HUES48 (cell line): ENCODE data around the gene PCDHB10.
"Not testable (repeated sequence)": the region's sequence is repeated elsewhere in the genome, so short reads cannot be mapped to it uniquely, and the experiment has no call there.

Source experiments
- H3K27ac ChIP-seq: one replicate; pipeline ENCODE4 v1.7.0; 2013; ENCODE audit warnings: low read depth, low read length, inconsistent platforms
- H3K27me3 ChIP-seq: 2 replicates; pipeline ENCODE4 v1.6.1; 2013; ENCODE audit warnings: mild to moderate bottlenecking, low read length; ENCODE audit not compliant: control insufficient read depth, insufficient read depth
- H3K36me3 ChIP-seq: 2 replicates; pipeline ENCODE4 v1.6.1; 2013; ENCODE audit warnings: low read length; ENCODE audit not compliant: control insufficient read depth, insufficient read depth
- H3K4me1 ChIP-seq: 2 replicates; pipeline ENCODE4 v1.6.1; 2013; ENCODE audit warnings: mild to moderate bottlenecking, low read length; ENCODE audit not compliant: control insufficient read depth, insufficient read depth
- H3K4me3 ChIP-seq: 2 replicates; pipeline ENCODE4 v1.5.1; 2013; ENCODE audit warnings: mild to moderate bottlenecking, low read depth, low read length
- H3K9ac ChIP-seq: 2 replicates; pipeline ENCODE4 v1.6.1; 2013; ENCODE audit warnings: mild to moderate bottlenecking, low read depth, low read length, moderate library complexity
- H3K9me3 ChIP-seq: 2 replicates; pipeline ENCODE4 v1.6.1; 2013; ENCODE audit warnings: low read length; ENCODE audit not compliant: control insufficient read depth, insufficient read depth

The PCDHB10 gene

DNA sequence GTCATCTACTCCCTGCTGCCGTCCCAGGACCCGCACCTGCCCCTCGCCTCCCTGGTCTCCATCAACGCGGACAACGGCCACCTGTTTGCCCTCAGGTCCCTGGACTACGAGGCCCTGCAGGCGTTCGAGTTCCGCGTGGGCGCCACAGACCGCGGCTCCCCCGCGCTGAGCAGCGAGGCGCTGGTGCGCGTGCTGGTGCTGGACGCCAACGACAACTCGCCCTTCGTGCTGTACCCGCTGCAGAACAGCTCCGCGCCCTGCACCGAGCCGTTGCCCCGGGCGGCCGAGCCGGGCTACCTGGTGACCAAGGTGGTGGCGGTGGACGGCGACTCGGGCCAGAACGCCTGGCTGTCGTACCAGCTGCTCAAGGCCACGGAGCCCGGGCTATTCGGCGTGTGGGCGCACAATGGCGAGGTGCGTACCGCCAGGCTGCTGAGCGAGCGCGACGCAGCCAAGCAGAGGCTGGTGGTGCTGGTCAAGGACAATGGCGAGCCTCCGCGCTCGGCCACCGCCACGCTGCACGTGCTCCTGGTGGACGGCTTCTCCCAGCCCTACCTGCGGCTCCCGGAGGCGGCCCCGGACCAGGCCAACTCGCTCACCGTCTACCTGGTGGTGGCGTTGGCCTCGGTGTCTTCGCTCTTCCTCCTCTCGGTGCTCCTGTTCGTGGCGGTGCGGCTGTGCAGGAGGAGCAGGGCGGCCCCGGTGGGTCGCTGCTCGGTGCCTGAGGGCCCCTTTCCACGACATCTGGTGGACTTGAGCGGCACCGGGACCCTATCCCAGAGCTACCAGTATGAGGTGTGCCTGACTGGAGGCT, 17.7 kb upstream of the PCDHB10 start:
- not testable (repeated sequence) for H3K27me3 ChIP-seq, H3K4me3 ChIP-seq, H3K4me1 ChIP-seq, H3K9ac ChIP-seq, H3K27ac ChIP-seq, H3K36me3 ChIP-seq
- peaks cover 14% of the 10 kb centered on the region for H3K9me3 ChIP-seq

DNA sequence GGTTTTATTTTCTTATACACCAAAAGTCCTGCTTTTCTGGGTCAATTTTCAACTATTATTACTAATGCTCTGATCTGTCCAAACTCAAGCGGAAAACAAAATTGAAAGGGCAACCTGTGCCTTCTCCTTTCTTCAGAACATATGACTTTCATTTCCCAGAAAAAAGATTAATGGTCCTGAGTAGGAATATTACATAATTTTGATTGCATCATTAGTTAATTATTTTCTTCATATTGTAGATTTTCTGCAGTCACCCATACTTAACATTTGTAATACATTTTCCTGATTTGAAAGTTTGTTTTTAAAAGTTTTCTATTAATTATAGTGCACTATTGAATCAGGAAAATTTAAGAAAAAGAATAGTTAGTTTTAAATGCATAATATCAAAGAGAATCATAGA, 16.2 kb upstream of the PCDHB10 start:
- Histone ChIP-seq H3K27me3 (no peaks in the 10 kb centered on the region), H3K36me3 (no peaks in the 10 kb centered on the region), H3K9ac (no peak overlapping the region), H3K27ac (no peak overlapping the region), H3K4me1 (no peaks in the 10 kb centered on the region), H3K9me3 (peaks cover 14% of the 10 kb centered on the region), H3K4me3 (no peak overlapping the region)

DNA sequence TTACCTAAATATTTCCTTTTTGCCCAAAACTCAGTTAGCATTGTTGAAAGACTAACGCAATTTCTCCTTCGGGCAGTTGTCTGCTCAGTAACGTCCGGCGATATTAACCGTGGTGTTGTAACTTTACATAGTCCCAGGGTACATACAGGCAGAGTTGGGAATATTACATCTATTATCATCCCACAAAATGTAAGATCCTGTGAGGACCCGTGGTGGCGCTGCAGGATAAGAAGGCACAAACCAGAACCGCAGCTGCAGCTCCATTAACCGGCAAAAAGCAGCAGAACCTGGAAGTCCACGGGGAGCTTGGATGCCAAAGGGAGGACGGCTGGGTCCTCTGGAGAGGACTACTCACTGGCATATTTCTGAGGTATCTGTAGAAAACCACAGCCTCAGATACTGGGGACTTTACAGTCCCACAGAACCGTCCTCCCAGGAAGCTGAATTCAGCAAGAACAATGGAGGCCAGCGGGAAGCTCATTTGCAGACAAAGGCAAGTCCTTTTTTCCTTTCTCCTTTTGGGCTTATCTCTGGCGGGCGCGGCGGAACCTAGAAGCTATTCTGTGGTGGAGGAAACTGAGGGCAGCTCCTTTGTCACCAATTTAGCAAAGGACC, 14.5 kb upstream of the PCDHB10 start, which contains the start of gene PCDHB8:
Gene PCDHB8, plus strand, starts transcription at position 214 of the 615 bp plus-strand sequence. Its CDS starts 245 bp downstream, at position 459.
- not testable (repeated sequence) for H3K36me3 ChIP-seq, H3K27me3 ChIP-seq, H3K4me3 ChIP-seq, H3K9ac ChIP-seq, H3K27ac ChIP-seq, H3K4me1 ChIP-seq
- peaks cover 14% of the 10 kb centered on the region for H3K9me3 ChIP-seq

DNA sequence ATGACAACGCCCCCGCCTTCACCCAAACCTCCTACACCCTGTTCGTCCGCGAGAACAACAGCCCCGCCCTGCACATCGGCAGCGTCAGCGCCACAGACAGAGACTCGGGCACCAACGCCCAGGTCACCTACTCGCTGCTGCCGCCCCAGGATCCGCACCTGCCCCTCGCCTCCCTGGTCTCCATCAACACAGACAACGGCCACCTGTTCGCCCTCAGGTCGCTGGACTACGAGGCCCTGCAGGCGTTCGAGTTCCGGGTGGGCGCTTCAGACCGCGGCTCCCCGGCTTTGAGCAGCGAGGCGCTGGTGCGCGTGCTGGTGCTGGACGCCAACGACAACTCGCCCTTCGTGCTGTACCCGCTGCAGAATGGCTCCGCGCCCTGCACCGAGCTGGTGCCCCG, 12.8 kb upstream of the PCDHB10 start:
- peaks cover 17% of the 10 kb centered on the region for H3K9me3 ChIP-seq
- H3K36me3 ChIP-seq, H3K9ac ChIP-seq, H3K27me3 ChIP-seq, H3K4me3 ChIP-seq, H3K27ac ChIP-seq, H3K4me1 ChIP-seq: not testable (repeated sequence)

DNA sequence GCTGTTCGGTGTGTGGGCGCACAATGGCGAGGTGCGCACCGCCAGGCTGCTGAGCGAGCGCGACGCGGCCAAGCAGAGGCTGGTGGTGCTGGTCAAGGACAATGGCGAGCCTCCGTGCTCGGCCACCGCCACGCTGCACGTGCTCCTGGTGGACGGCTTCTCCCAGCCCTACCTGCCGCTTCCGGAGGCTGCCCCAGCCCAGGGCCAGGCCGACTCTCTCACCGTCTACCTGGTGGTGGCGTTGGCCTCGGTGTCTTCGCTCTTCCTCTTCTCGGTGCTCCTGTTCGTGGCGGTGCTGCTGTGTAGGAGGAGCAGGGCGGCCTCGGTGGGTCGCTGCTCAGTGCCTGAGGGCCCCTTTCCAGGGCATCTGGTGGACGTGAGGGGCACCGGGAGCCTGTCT, 12.3 kb upstream of the PCDHB10 start:
- H3K27ac ChIP-seq, H3K36me3 ChIP-seq, H3K4me3 ChIP-seq, H3K27me3 ChIP-seq, H3K9ac ChIP-seq, H3K4me1 ChIP-seq: not testable (repeated sequence)
- peaks cover 14% of the 10 kb centered on the region for H3K9me3 ChIP-seq

DNA sequence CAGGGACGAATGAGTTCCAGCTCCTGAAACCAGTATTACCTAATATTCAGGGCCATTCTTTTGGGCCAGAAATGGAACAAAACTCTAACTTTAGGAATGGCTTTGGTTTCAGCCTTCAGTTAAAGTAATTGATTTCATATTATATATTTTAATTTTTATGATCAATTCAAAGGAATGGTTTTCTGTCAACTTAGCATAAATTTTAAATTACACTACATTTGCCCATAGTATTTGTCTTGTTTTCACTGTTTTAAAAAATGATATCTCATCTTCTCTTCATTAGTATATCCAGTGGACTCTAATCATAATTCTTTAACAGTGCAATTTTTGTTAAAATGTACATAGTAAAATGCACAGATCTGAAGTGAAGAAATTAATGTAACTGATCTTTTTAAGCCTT, 11.8 kb upstream of the PCDHB10 start:
- no peak overlapping the region for H3K4me3 ChIP-seq
- H3K4me1 ChIP-seq, result no peaks in the 10 kb centered on the region
- H3K27ac ChIP-seq, result no peak overlapping the region
- no peaks in the 10 kb centered on the region for H3K27me3 ChIP-seq
- H3K9ac ChIP-seq, result no peak overlapping the region
- H3K9me3 ChIP-seq, result peaks cover 11% of the 10 kb centered on the region; the same call in 1 of the 2 replicates
- no peaks in the 10 kb centered on the region for H3K36me3 ChIP-seq

DNA sequence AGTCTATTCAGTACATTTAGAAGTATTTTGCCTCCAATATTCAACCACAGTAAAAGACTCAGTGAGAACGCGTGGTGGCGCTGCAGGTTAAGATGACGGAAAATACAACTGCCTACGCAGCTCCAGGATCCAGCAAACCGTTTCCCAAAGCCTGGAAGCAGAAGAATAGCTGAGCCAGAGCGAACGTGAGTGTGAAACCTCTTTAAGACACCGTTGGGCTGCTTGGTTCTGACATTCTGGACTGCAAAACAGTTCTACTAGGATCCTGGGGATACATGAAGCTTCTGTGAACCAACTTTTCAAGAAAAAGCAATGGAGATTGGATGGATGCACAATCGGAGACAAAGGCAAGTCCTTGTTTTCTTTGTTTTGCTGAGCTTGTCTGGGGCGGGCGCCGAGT, 9.9 kb upstream of the PCDHB10 start, which contains the start of gene PCDHB16:
Gene PCDHB16, plus strand, starts transcription at position 140 of the 400 bp plus-strand sequence. Its CDS starts 173 bp downstream, at position 313.
- Histone ChIP-seq H3K9ac (no peak within 1 kb of the TSS), H3K4me3 (peak within 1 kb of the TSS; percentile 42; the same call in 1 of the 2 replicates)

DNA sequence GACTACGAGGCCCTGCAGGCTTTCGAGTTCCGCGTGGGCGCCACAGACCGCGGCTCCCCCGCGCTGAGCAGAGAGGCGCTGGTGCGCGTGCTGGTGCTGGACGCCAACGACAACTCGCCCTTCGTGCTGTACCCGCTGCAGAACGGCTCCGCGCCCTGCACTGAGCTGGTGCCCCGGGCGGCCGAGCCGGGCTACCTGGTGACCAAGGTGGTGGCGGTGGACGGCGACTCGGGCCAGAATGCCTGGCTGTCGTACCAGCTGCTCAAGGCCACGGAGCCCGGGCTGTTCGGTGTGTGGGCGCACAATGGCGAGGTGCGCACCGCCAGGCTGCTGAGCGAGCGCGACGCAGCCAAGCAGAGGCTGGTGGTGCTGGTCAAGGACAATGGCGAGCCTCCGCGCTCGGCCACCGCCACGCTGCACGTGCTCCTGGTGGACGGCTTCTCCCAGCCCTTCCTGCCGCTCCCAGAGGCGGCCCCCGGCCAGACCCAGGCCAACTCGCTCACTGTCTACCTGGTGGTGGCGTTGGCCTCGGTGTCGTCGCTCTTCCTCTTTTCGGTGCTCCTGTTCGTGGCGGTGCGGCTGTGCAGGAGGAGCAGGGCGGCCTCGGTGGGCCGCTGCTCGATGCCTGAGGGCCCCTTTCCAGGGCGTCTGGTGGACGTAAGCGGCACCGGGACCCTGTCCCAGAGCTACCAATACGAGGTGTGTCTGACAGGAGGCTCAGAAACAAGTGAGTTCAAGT, 7.9 kb upstream of the PCDHB10 start:
- not testable (repeated sequence) for H3K4me3 ChIP-seq, H3K4me1 ChIP-seq, H3K9ac ChIP-seq, H3K9me3 ChIP-seq, H3K36me3 ChIP-seq, H3K27ac ChIP-seq, H3K27me3 ChIP-seq

More for the DNA sequence above, 9.9 kb upstream of the PCDHB10 start, which contains the start of gene PCDHB16:
- 0 out of 2 replicates have a peak, but pooled peaks cover 2% of the 10 kb centered on the region for H3K4me1 ChIP-seq
- H3K27ac ChIP-seq, result no peak within 1 kb of the TSS
- H3K9me3 ChIP-seq, result peaks cover 11% of the 10 kb centered on the region; the same call in 1 of the 2 replicates
- H3K36me3 ChIP-seq, result no peaks in the 10 kb centered on the region
- H3K27me3 ChIP-seq, result no peaks in the 10 kb centered on the region

DNA sequence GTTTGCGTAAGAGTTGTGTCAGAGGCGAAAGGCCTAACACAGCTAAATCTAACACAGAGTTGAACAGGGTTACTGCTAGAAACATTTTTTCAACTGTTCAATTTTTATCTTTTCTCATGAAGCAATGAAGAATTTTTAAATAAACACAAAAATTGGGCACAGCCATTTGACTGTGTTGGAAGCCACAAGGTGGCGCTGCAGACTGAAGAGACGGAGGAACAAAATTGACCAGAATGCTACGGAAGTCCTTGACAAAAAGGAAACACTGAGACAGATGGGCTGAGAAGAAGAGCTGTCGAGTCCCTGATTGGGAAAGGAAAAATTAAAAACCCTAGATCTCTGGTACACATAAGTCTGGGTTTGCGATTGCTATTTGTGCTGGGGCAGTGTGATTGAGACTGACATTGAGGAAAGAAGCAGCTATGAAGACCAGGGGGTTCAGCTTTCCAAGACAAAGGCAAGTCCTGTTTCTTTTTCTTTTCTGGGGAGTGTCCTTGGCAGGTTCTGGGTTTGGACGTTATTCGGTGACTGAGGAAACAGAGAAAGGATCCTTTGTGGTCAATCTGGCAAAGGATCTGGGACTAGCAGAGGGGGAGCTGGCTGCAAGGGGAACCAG, 5.1 kb upstream of the PCDHB10 start, which contains the start of gene PCDHB9:
Gene PCDHB9, plus strand, starts transcription at position 265 of the 616 bp plus-strand sequence. Its CDS starts 158 bp downstream, at position 423.
- H3K4me3 ChIP-seq, result peak within 1 kb of the TSS; percentile 41
- H3K36me3 ChIP-seq, result no peaks in the 10 kb centered on the region
- no peaks in the 10 kb centered on the region for H3K27me3 ChIP-seq
- H3K27ac ChIP-seq, result no peak within 1 kb of the TSS
- H3K4me1 ChIP-seq, result 0 out of 2 replicates have a peak, but pooled peaks cover 2% of the 10 kb centered on the region
- peaks cover 3% of the 10 kb centered on the region; the same call in 1 of the 2 replicates for H3K9me3 ChIP-seq
- H3K9ac ChIP-seq, result no peak within 1 kb of the TSS

DNA sequence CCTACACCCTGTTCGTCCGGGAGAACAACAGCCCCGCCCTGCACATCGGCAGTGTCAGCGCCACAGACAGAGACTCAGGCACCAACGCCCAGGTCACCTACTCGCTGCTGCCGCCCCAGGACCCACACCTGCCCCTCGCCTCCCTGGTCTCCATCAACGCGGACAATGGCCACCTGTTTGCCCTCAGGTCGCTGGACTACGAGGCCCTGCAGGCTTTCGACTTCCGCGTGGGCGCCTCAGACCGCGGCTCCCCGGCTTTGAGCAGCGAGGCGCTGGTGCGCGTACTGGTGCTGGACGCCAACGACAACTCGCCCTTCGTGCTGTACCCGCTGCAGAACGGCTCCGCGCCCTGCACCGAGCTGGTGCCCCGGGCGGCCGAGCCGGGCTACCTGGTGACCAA, 3.5 kb upstream of the PCDHB10 start:
- not testable (repeated sequence) for H3K36me3 ChIP-seq, H3K9ac ChIP-seq, H3K4me1 ChIP-seq, H3K9me3 ChIP-seq, H3K27ac ChIP-seq, H3K4me3 ChIP-seq
- peaks cover 12% of the 10 kb centered on the region for H3K27me3 ChIP-seq
